ENCODE measurements around the gene VIT. TPM values are rescaled to one million over a fixed set of nuclear protein-coding genes. Genes with fewer than 3 reads are reported as not detected.

Gene VIT
- total and polyA plus RNA-seq, 4 donors: 0.17 to 0.94 (median 0.32) TPM

DNA sequence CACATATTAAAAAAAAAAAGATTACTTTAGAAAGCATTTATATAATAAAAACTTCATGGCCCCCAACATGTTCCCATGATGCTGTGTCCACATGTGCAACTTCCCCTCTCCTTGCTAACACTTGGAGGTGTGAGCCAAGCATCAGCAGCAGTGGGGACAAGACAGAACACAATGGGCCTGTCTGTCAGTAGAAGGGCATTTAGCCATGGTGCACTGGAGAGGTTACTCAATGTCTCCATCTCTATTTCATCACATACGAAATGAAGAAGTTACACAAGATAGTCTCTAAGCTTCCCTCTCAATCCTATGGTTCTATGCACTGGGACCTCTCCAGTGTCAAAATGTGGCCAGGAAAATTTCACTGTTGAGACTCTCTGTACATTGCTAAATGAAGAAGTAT is 2.5 kb downstream of the VIT start:
- ATAC-seq (ENCODE audit: insufficient read depth, low FRiP score): peak; percentile 34
- Histone ChIP-seq H3K27me3 (ENCODE audit: control insufficient read depth in 3 of 3, insufficient read depth in 3 of 3, low read length in 2 of 3) (no peaks in the 10 kb centered on the region), H3K36me3 (ENCODE audit: control insufficient read depth in 4 of 4, insufficient read depth in 4 of 4, low read length in 4 of 4) (no peaks in the 10 kb centered on the region), H3K4me3 (no peak overlapping the region), H3K9me3 (ENCODE audit: control insufficient read depth in 4 of 4, insufficient read depth in 3 of 4, low read length in 3 of 4) (no peaks in the 10 kb centered on the region), H3K9ac (ENCODE audit: insufficient read depth in 1 of 2, low read length in 2 of 2) (no peak overlapping the region), H3K27ac (ENCODE audit: low read depth in 1 of 2, low read length in 1 of 2) (no peak overlapping the region), H3K4me1 (ENCODE audit: control insufficient read depth in 5 of 5, insufficient read depth in 5 of 5, low read length in 5 of 5) (peaks cover 0 to 26% (median 3%) of the 10 kb centered on the region in 5 donors)
- WGBS, 2 donors: 35 to 58% methylated on average over 1 of the region's 1 CpG
- no peak for TF ChIP-seq CTCF (IDR thresholded peaks at IDR 0.05; ENCODE audit: control extremely low read depth, extremely low read depth)
- peak in 1 of 3 donors; percentile 47 for DNase-seq

GRCh38 chr2:36700311-36700710 is 3.8 kb downstream of the VIT start:
- TF ChIP-seq CTCF (IDR thresholded peaks at IDR 0.05; ENCODE audit: control extremely low read depth, extremely low read depth): no peak
- Histone ChIP-seq H3K27me3 (ENCODE audit: control insufficient read depth in 3 of 3, insufficient read depth in 3 of 3, low read length in 2 of 3) (no peaks in the 10 kb centered on the region), H3K36me3 (ENCODE audit: control insufficient read depth in 4 of 4, insufficient read depth in 4 of 4, low read length in 4 of 4) (no peaks in the 10 kb centered on the region), H3K27ac (ENCODE audit: low read depth in 1 of 2, low read length in 1 of 2) (no peak overlapping the region), H3K9ac (ENCODE audit: insufficient read depth in 1 of 2, low read length in 2 of 2) (no peak overlapping the region), H3K4me3 (no peak overlapping the region), H3K4me1 (ENCODE audit: control insufficient read depth in 5 of 5, insufficient read depth in 5 of 5, low read length in 5 of 5) (peaks cover 0 to 26% (median 3%) of the 10 kb centered on the region in 5 donors), H3K9me3 (ENCODE audit: control insufficient read depth in 4 of 4, insufficient read depth in 3 of 4, low read length in 3 of 4) (no peaks in the 10 kb centered on the region)
- DNase-seq (no peak), ATAC-seq (ENCODE audit: insufficient read depth, low FRiP score) (no peak)
- WGBS, 2 donors: 96 to 97% methylated on average over 4 of the region's 4 CpGs

- Histone ChIP-seq H3K4me1 (ENCODE audit: control insufficient read depth in 5 of 5, insufficient read depth in 5 of 5, low read length in 5 of 5) (peaks cover 0 to 18% (median 3%) of the 10 kb centered on the region in 5 donors), H3K9me3 (ENCODE audit: control insufficient read depth in 4 of 4, insufficient read depth in 3 of 4, low read length in 3 of 4) (no peaks in the 10 kb centered on the region), H3K36me3 (ENCODE audit: control insufficient read depth in 4 of 4, insufficient read depth in 4 of 4, low read length in 4 of 4) (no peaks in the 10 kb centered on the region), H3K27ac (ENCODE audit: low read depth in 1 of 2, low read length in 1 of 2) (no peak overlapping the region), H3K4me3 (no peak overlapping the region), H3K9ac (ENCODE audit: insufficient read depth in 1 of 2, low read length in 2 of 2) (no peak overlapping the region), H3K27me3 (ENCODE audit: control insufficient read depth in 3 of 3, insufficient read depth in 3 of 3, low read length in 2 of 3) (no peaks in the 10 kb centered on the region)
- WGBS, 2 donors: 65 to 85% methylated on average over 5 of the region's 5 CpGs
- TF ChIP-seq CTCF (IDR thresholded peaks at IDR 0.05; ENCODE audit: control extremely low read depth, extremely low read depth): no peak
- DNase-seq (peak in 2 of 3 donors; percentile 46 to 49), ATAC-seq (ENCODE audit: insufficient read depth, low FRiP score) (no peak)
Observed at GRCh38 chr2:36701391-36701795, 4.9 kb downstream of the VIT start.

- H3K27me3 ChIP-seq (ENCODE audit: control insufficient read depth in 3 of 3, insufficient read depth in 3 of 3, low read length in 2 of 3): no peaks in the 10 kb centered on the region
- peaks cover 0 to 14% (median 3%) of the 10 kb centered on the region in 5 donors for H3K4me1 ChIP-seq (ENCODE audit: control insufficient read depth in 5 of 5, insufficient read depth in 5 of 5, low read length in 5 of 5)
- TF ChIP-seq CTCF (IDR thresholded peaks at IDR 0.05; ENCODE audit: control extremely low read depth, extremely low read depth): no peak
- no peak overlapping the region for H3K9ac ChIP-seq (ENCODE audit: insufficient read depth in 1 of 2, low read length in 2 of 2)
- no peak overlapping the region for H3K27ac ChIP-seq (ENCODE audit: low read depth in 1 of 2, low read length in 1 of 2)
- WGBS, 2 donors: 50% methylated on average over 2 of the region's 2 CpGs
- ATAC-seq (ENCODE audit: insufficient read depth, low FRiP score): no peak
- H3K4me3 ChIP-seq: no peak overlapping the region
- peak in 1 of 3 donors; percentile 31 for DNase-seq
- H3K9me3 ChIP-seq (ENCODE audit: control insufficient read depth in 4 of 4, insufficient read depth in 3 of 4, low read length in 3 of 4): no peaks in the 10 kb centered on the region
- H3K36me3 ChIP-seq (ENCODE audit: control insufficient read depth in 4 of 4, insufficient read depth in 4 of 4, low read length in 4 of 4): no peaks in the 10 kb centered on the region
Observed at GRCh38 chr2:36701918-36702317, 5.4 kb downstream of the VIT start.

All from lung (tissue), 12 donors.